Bone marrow (tissue), 2 donors: ENCODE measurements around the gene RABGAP1.

Experiments
- DNase-seq, 2 donors: peaks; one replicate each; lab custom pipeline; 2025; lab: John Stamatoyannopoulos, UW

The RABGAP1 gene

DNA sequence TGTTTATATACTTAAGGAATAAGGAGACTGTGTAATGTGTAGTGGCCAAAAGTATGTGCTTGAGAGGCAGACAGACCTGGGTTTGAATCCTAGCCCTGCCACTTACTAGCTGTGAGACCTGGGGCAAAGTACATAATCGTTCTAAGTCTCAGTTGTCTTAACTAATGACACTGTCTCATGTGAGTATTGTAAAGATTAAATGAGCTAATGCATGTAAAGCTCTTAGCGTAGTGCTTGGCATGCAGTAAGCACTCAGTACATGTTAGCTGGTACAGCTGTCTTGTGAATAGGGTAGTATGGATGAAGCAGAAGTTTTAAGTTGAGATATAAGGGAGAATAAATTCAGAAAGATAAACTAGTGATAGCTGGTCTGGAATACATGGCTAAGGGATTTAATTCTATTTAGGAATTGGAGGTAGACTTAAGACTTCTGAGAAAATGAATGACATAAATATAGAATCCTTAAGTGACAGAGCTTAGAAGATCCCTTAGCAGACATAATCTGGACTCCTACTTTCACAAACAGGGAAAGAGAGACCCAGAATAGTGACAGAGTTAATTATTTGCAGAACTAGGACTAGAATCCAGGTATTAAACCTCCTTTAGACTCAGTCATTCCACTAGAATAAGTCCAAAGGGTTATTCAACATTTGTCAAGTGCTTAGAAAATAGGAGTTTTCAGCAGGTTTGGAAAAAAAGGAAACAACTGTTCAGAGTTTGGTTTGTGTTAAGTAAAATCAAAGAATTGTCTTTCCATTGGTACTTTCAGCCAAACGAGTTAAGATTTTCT is 105.8 kb downstream of the RABGAP1 start:
- DNase-seq: no peak

- DNase-seq: no peak
Observed at GRCh38 chr9:123048748-123049147, 107.9 kb downstream of the RABGAP1 start.

DNA sequence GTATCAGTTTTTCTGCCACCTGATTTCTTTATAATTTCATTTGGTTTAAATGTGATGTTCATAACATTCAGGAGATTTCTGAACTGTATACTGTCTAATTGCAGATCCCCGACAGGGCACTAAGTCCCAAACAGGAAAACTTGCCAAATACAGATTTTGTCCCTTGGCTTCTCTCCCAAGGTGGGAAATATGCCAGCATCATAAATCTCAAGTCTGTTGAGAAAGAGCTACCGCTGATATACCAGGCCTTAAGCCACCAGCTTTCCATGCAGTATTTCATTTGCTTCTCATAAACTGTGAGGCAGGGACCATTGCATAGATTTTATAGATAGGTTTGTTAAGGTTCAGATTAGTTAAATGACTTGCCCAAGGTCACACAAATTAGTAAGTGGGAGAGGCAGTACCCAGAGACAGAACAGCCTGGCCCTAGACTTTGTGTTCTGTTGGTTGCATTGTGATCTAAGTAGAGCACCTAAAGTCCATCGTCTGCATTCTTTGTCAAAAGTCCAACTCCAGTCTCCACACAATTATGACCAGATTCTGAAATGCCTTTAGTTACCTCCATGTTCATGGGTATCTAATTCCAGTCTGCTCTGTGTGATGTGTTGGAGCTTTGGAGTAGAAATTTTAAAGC is 108.9 kb downstream of the RABGAP1 start:
- DNase-seq: no peak

DNA sequence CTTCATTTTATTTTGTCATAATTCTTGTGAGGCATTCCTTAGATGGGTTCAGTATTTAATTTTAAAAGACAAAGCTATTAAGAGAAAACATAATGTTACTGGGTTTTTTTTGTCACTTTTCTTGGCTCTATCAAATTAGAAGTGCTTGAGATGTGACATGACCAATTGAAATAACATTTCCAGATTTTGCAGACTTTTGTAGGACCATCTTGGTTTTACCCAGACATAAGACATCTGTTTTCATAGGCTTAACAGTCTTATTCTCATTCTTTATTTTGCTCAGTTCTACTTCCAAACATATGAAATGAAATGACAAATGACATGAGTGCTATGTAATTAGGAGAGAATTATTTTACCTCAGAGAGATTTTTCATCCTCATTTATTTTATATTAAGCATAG is 112.2 kb downstream of the RABGAP1 start:
- DNase-seq: no peak

GRCh38 chr9:123053711-123054110 is 112.9 kb downstream of the RABGAP1 start:
- DNase-seq: no peak

DNA sequence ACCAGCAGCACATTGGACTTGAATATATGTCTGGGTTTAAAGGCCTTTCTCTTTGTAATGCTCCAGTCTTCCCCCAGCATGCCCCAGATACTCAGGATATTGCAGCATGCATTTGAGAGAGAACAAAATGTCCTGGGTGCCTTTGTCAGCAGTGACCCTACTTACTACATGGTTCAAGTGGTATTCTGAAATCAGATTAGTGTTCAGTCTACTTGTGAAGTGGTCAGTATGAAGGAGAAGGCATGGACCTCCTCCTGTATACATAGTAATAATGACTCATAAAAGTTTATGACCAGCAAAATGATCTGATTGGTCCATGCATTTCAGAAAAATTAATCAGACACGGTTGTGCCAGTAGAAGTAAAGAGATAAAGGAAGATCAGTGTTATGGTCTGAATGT is 118.0 kb downstream of the RABGAP1 start:
- no peak for DNase-seq

DNA sequence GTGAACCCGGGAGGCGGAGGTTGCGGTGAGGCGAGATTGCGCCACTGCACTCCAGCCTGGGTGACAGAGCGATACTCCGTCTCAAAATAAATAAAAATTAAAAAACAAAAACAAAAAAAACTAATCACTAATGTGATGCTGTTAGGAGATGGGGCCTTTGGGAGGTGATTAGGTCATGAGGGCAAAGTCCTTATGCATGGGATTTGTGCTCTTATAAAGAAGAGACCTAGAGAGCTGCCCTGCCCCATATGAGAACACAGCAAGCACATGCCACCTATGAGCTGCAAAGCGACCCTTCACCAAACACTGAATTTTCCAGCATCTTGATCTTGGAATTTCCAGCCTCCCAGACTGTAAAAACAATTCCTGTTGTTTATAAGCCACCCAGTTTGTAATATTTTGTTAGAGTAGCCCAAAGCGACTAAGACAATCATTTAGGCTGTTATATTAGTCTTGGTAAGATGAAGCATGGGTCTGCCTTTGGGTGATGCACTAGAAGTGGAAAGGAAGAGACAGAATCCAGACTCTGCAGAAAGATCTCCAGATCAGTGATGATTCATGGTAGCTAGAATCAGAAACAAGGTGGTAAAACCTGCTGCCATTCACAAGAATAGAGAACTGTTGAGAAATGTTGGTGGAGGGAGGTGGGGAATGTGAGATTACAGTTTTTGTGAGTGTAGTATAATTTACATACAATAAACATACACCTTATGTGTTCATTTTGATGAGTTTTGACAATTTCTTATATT is 118.8 kb downstream of the RABGAP1 start:
- DNase-seq: no peak

- no peak for DNase-seq
Observed at GRCh38 chr9:123061216-123061615, 120.4 kb downstream of the RABGAP1 start.

DNA sequence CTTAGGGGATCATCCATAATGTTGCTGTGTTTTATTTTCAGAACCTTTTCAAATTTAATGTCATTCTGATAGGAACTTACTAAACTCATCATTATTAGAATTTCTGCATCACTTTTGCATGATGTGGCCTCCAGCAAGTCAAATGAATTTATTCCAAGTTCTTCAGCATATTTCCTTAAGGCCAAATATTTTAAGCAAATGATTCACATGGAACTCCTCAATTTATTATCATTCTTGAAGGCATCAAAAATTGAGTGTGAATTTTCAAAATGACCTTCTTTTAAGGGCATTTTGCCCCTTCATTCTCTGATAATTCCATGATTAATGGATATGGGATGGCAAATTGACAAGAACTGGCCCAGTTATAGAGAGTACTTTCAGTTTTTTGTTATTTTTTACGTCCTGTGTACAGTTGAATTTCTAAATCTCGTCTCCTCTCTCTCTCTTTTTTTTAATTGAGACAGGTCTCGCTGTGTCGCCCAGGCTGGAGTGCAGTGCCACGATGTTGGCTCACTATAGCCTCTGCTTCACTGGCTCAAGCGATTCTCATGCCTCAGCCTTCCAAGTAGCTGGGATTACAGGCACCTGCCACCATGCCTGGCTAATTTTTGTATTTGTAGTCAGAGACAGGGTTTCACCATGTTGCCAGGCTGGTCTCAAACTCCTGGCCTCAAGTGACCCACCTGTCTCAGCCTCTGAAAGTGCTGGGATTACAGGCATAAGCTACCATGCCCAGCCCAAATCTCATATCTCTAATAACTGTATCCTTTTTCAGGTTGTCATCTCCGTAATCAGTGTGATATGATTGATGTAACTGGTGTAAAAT is 121.7 kb downstream of the RABGAP1 start:
- DNase-seq: no peak

DNA sequence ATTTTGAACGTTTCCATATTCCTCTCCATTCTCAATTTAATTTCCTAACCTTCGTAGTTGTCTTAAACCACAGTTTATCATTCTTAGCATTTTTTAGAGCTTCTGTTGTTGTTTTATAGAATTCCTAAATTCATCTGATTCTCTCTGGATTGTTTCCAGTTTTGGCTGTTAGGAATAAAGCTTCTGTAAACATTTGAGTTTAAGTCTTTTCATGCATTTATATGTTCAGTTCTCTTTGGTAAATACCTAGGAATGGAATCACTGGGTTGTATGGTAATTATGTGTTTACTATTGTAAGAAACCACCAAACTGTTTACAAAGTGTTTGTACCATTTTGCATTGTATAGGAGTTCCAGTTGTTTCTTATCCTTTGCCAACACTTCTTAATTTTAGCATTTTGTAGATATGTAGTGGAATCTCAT is 122.4 kb downstream of the RABGAP1 start:
- no peak for DNase-seq

GRCh38 chr9:123063896-123064295 is 123.1 kb downstream of the RABGAP1 start:
- no peak for DNase-seq

GRCh38 chr9:123064716-123065115 is 123.9 kb downstream of the RABGAP1 start:
- DNase-seq: no peak

GRCh38 chr9:123065196-123065595 is 124.4 kb downstream of the RABGAP1 start:
- DNase-seq: no peak

- no peak for DNase-seq
Observed at GRCh38 chr9:123067136-123067535, 126.3 kb downstream of the RABGAP1 start.

GRCh38 chr9:123069010-123069481 is 128.2 kb downstream of the RABGAP1 start:
- no peak for DNase-seq

DNA sequence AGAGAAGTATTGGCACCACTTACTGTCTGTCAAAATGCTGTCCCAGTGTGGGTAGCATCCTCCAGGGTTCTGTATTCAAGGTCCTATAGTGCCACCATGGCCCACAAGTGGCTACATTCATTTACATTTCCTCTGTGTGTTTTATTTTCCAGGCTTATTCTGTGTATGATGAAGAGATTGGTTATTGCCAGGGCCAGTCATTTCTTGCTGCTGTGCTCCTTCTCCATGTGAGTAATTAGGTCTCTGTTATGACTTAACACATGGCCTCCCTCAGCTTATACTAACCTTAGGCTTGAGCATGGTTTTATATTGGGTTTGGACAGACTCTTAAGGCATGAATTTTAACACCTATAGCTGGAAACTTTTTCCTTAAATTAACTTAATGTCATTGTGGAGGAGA is 129.4 kb downstream of the RABGAP1 start:
- DNase-seq: no peak

DNA sequence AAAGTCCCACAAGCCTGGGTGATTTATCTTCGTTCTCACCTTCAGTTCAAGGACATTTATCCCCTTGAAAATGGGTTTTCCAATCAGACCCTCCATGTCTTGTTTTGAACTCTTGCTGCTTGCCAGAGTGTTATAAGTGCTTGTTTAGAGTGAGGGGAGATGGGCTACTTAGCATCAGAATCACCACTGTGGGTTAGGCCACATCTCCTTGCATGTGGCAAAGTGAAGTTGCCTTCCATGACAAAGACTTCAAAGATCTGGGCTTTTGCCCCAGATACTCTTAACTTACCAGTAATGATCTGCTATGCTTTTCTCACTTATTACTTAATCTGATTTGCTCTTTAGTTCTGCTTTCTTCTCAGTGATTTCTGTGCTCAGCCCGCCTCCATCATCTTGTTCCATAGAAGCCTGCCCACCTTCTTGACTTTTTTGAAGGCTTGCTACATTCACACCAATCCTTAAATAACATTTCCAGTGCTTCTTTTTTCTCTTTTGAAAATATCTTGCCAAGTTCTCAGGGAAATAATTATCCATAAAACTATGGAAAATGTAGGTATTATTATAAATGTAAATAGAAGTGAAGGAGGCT is 131.7 kb downstream of the RABGAP1 start:
- no peak for DNase-seq

GRCh38 chr9:123073441-123073840 is 132.6 kb downstream of the RABGAP1 start:
- no peak for DNase-seq

- DNase-seq: no peak
Observed at GRCh38 chr9:123073991-123074422, 133.2 kb downstream of the RABGAP1 start.

GRCh38 chr9:123074628-123075027 is 133.8 kb downstream of the RABGAP1 start:
- no peak for DNase-seq

DNA sequence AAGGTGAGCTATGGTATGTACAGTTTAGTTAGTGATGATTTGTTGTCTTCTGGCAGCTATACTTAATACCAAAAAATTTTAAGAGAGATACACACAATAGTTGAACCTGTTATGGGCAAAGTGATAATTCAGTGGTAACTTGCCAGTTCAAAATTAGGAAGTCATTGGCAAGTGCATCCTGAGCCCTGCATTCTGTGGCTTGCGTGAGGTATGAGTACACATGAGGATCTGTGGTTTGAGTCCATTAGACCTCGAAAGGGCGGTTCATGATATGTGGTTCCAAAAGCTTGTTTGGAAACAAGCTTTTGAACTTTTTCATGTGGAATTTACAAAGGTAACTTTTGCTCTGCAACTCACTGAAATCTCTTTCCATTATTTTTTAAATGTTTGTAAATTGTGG is 139.6 kb downstream of the RABGAP1 start:
- no peak for DNase-seq
